T-helper 9 cell (primary cell): ENCODE results near the gene HPS3.
"Not testable (repeated sequence)": the region's sequence is repeated elsewhere in the genome, so short reads cannot be mapped to it uniquely, and the experiment has no call there.

Experiments used
- DNase-seq: peaks from one replicate; pipeline ENCODE4 v3.0.0-alpha.2; 2020

HPS3 gene

GRCh38 chr3:149186721-149187120 is 57.3 kb downstream of the HPS3 start:
- no peak for DNase-seq

- no peak for DNase-seq
Observed at GRCh38 chr3:149188494-149188893, 59.1 kb downstream of the HPS3 start.

- no peak for DNase-seq
Observed at GRCh38 chr3:149195221-149195620, 65.8 kb downstream of the HPS3 start.

GRCh38 chr3:149196805-149197592 is 67.6 kb downstream of the HPS3 start:
- not testable (repeated sequence) for DNase-seq

- DNase-seq: no peak
Observed at GRCh38 chr3:149197669-149198068, 68.2 kb downstream of the HPS3 start.

- no peak for DNase-seq
Observed at GRCh38 chr3:149198611-149199010, 69.2 kb downstream of the HPS3 start.

- no peak for DNase-seq
Observed at GRCh38 chr3:149199474-149199873, 70.0 kb downstream of the HPS3 start.

GRCh38 chr3:149203758-149204157 is 74.3 kb downstream of the HPS3 start:
- DNase-seq: no peak

- DNase-seq: no peak
Observed at GRCh38 chr3:149204390-149204991, 75.1 kb downstream of the HPS3 start.

GRCh38 chr3:149207475-149207874 is 78.0 kb downstream of the HPS3 start:
- DNase-seq: no peak

- DNase-seq: no peak
Observed at GRCh38 chr3:149209431-149209830, 80.0 kb downstream of the HPS3 start.

- no peak for DNase-seq
Observed at GRCh38 chr3:149212386-149212785, 82.9 kb downstream of the HPS3 start.

- no peak for DNase-seq
Observed at GRCh38 chr3:149214702-149215101, 85.3 kb downstream of the HPS3 start.

- no peak for DNase-seq
Observed at GRCh38 chr3:149215515-149215914, 86.1 kb downstream of the HPS3 start.

- no peak for DNase-seq
Observed at GRCh38 chr3:149216193-149216869, 86.9 kb downstream of the HPS3 start.

- DNase-seq: no peak
Observed at GRCh38 chr3:149217347-149217746, 87.9 kb downstream of the HPS3 start.

- DNase-seq: not testable (repeated sequence)
Observed at GRCh38 chr3:149219380-149220121, 90.1 kb downstream of the HPS3 start.

GRCh38 chr3:149221783-149222517 is 92.5 kb downstream of the HPS3 start, which contains the start of gene CP:
TSS of gene CP (minus strand) at chr3:149221829. CDS start at chr3:149221792, 37 bp downstream.
- no peak for DNase-seq
